ENCODE results near the gene CDK5R2.

Gene CDK5R2

DNA sequence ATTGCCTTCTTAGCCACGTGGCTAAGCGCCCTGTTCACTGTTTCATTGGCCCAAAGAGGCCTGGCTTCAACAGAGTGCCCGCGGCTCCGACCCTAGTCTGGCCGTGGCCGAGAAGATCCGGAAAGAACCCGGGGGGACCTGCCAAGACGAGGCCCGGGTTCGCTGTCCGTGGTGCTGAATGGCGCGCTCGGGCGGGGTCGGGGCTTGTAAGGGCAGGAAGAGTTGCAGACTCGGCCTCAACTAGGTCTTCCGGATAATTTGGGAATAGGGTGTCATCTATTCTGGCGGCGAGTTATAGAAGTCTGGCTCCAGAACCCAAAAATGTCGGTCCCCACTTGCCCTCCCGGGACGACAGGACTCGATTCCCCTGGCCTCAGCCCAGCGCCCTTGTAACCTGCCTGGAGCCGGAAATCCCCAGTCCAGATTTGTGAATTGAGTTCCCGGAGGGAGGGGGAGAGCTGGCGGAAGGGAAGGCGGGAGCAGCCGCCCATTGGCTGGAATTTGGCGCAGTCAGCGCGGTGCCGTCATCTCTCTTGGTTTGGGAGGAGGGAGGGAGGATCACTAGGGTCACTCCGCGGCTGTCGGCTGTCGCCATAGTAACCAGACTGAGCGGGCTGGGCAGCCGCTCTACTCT lies 3.5 kb downstream of the CDK5R2 start:
- peak; percentile 72 for DNase-seq

DNA sequence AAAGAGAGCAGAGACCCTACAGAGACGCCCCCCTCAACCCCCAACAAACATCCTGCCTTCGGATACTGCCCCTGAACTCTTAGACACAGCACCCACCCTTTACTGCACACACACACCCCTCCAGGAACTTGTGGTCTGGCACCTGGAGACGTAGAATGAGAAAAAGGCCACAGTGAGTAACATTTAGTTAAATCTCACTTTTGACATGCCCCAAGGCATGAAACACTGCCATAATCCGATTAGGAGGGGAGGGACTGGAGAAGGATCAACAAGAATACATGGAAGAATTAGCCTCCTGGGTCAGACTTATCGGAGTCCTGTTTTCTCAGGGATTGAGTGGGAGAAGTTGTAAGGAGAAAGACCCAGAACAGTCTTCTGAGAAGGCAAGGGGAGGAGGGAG lies 4.1 kb downstream of the CDK5R2 start:
- no peak for DNase-seq

DNA sequence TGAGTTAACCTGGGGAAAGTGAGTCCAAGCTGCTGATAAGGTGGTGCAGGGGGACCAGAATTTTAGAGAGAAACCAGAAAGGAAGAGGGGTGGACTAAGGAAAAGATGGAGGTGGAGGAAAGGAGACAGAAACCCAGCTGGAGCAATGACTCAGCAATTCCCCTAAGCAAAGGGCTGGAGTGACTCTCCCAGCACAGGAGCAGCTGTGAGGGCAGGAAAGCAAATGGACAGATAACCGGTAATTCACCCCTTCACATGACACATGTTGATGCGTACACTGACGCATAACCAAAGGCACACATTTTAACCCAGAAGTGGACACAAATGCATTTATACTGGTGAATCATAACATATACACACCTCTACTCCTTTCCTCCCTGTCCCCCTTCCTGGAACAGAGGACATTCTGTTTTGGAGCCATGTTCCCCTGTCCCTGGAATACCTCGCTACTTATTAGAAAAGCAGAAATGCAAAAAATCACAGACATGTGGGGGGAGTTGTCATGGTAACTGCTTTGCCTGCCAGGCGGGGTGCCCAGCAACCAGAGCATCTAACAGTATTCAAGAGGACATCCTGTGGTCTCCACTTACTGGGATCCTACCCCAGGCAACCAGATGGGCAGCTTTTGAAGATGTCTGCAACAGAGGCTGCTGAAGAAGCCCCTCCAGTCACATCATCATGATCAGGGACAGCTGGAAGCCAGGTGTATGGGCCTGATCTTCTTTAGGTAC lies 4.7 kb downstream of the CDK5R2 start:
- DNase-seq: no peak

DNA sequence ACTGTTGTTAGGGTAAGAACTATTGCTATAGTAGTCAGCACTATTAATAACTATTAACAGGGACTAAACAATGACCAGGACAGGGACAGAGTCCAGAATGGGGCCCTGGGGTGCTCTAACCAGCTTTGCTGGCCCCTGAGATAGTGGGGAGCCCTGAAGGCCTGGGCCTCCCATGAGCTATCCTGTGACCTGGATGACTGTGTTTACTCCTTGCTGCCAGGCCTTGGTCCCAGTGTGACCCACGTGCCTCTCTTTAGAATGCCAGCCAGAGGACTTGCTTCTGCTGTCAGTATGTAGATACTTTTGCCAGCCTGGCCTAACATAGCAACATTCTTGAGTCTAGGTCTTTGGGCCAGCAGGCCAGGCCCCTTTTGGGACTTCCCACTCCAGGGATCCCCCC lies 11.4 kb downstream of the CDK5R2 start:
- no peak for DNase-seq

DNA sequence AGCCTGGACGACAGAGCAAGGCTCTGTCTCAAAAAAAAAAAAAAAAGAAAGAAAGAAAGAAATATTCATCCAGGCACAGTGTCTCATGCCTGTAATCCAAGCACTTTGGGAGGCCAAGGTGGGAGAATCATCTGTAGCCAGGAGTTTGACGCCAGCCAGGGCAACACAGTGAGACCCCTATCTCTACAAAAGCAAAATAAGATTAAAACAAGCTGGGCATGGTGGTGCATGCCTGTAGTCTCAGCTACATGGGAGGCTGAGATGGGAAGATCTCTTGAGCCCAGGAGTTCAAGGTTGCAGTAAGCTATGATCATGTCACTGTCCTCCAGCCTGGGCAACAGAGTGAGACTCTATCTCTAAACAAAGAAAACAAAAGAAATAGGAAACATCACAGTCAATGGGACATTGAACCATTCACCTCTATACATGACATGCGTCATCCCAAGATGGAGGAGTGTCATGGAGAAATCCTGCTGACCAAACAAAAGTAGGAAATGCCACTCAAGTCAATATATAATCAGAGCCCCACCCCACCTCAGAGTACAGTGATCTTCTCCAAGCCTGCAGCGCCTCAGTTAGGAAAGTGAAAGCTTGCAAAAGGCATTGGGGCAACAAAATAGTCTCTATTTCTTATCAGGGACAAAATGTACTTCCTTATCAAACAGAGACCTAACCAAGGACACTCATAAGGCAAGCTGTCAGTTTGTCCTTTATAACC lies 15.8 kb downstream of the CDK5R2 start:
- DNase-seq: no peak

DNA sequence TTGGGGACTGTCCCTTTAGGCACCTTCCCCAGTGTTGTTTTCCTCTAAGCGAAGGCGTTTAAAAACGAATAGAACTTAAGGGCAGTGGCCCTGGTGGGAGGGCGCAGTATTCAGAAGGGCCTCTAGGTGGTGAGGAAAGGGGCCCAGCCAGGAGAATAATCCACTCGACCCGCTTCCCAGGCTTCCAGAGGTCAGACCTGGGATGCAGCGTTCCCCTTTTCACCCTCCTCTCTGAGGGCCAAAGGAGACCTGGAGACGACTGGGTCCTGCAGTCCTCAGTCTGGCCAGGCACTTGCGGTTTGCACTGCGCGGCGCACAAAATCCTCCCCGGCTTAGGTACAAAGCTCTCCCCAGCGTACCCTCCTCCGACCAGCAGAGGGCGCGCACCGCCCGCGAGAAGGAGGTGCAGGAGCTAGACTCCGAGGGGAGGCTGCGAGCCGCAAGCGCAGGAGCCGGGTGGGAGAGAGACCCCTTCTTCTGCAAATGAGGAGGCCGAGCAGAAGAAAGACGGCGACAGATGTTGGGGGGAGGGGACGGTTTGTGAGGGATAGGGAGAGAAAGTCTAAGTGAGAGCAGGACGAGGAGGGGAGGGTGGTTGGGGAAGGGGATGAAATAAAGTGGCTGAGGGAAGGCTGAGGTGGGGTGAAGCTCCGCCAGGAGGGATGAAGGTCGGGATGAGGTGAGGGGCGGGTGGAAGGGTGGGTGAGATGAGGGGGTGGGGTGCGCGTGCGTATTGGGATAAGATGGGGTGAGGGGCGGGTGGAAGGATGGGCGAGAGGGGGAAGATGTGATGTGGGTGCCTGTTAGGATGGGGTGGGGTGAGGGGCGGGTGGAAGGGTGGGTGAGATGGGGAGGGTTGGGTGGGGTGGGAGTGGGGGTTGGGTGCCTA lies 20.6 kb downstream of the CDK5R2 start:
- DNase-seq: peak; percentile 92

DNA sequence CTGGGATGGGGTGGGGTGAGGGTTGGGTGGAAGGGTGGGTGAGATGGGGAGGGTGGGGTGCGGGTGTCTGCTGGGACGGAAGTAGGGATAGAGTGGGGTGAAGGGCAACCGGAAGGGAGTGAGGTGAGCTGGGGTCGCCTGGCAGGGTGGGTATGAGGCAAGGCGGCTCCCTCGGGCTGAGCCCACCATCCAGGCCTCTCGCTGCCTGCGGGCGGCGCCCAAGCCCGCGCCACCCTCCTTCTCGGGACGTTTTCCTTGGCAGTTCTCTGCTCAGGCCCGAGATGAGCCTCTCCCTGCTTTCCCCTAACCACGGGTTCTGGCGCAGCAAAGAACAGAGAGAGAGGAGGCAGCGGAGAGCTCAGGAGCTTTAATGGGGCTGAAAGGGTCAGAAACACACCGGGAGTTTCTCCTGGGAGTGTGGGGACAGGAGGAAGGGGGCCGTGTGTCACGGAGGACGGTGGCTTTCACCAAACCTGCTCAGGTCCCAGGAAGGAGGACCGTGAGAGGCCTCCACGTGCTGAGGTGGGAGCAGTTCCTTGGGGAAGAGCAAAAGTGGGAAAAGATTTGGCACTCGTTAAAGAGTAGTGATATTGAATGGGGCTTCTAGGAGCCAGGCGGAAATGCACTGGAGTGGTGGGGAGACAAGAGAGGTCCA lies 21.4 kb downstream of the CDK5R2 start:
- DNase-seq: no peak

DNA sequence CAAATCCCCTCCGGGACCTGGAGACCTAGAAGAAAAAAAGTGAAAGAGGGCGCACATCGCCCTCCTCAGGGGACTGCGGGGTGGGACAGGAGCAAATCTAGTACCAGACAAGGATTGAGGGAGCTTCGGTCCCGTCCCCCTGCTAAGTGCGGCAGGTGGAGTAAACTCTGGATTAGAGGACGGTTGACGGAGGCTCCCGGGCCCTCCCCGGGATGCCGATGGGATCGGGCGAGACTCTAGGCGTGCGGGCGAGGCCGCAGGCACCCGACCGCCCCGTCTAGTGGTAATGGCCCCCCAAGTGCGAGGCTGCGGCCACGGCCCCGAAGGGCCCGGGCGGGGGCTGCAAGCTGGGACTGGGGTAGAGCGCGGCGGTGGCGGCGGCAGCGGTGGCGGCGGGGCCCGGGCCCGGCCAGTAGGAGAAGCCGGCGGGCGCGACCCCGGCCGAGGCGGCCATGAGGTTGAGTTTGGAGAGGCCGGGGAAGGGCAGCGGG lies 22.0 kb downstream of the CDK5R2 start:
- no peak for DNase-seq

DNA sequence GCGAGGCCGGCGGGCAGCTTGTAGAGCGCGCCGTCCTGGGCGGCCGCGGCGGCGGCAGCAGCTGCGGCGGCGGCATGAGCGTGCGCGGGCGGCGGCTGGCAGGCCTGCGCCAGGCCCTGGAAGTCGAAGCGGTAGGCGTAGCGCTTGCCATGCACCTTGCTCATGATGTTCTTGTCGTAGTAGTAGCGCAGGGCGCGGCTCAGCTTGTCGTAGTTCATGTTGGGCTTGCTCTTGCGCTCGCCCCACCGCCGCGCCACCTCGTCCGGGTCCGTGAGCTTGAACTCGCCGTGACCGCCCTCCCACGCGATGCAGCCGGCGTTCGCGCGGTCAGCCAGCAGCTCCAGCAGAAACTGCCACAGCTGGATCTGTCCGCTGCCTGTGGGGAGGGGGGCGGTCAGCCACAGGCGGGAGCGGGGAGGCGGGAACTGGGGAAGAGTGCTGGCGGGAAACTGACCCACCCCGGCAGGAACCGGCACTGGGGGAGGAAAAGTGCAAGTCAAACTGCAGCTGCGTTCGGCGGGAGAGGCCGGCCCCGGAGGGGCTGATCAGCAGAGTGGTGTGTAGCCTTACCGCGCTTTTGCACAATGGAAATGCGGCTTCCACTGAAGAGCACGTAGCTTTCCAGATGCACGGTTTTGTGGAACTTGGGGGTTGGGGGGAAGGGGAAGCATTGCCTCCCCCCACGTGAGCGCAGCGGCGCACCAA lies 22.6 kb downstream of the CDK5R2 start:
- peak; percentile 59 for DNase-seq

DNA sequence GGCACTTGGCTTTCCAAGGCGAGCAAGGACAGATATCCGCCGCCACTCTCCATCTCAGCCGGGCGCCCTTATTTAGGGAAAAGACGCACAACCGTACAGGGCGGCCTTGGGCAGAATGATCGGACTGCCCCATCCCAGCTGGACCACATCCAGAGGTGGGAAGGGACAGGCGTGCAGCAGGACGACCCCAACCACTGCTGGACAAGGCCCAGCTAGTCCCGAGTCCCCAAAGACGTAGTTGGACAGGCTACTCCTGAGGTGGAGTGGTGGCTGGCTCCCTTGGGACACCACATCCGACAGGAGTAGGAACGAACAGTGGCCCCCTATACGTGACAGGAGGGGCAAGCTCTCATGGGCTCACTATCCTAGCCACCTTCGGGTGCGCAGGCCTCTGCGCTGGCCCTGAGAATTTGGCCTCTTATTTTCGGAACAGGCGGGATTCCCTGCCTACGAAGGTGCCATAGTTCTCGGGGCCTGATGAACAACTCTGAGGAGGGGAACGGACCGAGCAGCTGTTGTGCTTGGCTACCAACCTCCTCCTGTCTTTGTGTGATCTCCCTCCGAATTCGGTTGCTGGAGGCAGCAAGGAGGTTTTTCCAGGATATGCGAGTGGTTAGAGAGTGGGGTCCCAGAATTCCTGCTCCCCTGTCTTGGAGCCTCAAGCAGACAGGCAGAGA lies 23.3 kb downstream of the CDK5R2 start:
- DNase-seq: no peak

DNA sequence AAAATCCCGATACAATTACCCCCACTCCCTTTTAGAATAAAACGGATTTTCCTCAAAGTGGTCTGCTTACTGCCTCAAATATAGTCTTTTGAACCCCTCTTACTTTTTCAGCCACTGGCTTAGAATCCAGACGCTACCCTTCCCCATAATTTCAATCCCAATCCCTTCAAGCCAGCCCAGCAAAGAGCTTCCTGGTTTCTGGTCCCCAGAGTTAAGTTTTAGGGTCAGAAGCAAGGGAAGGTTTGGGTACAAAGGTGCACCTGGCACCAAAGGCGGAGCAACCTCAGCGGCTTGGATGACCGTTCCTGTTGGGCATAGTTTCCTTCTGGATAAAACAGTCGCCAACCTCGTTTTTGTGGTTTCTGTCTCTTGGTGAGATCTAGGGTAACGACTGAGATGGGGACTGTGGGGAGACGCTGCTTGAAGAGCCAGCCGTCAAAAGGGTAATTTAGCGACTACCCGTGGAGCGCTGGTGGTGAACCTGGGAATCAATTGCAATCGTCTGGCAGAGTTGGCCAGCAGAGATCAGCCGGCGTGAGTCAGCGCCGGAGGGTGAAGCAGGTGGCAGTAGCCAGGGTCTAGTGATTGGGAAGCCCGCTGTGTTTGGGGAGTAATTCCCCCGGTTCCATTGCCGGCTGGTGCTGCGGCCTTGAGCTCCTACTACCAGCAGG lies 23.9 kb downstream of the CDK5R2 start:
- DNase-seq: peak; percentile 31

DNA sequence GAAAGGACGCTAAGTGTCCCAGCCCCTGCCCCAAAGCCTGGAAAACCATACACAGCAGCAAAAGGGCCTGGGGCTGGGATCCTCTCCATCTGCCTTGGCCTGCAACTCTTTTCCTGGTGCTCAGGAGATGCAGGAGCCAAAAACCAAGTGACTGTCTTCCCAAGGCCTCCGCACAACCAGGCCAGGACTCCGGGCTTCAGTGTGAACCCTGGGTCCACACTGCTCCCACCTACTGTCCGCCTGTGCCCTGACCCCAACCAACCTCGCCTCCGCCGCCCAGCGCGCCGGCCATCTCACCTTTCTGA lies 24.4 kb downstream of the CDK5R2 start:
- DNase-seq: no peak

DNA sequence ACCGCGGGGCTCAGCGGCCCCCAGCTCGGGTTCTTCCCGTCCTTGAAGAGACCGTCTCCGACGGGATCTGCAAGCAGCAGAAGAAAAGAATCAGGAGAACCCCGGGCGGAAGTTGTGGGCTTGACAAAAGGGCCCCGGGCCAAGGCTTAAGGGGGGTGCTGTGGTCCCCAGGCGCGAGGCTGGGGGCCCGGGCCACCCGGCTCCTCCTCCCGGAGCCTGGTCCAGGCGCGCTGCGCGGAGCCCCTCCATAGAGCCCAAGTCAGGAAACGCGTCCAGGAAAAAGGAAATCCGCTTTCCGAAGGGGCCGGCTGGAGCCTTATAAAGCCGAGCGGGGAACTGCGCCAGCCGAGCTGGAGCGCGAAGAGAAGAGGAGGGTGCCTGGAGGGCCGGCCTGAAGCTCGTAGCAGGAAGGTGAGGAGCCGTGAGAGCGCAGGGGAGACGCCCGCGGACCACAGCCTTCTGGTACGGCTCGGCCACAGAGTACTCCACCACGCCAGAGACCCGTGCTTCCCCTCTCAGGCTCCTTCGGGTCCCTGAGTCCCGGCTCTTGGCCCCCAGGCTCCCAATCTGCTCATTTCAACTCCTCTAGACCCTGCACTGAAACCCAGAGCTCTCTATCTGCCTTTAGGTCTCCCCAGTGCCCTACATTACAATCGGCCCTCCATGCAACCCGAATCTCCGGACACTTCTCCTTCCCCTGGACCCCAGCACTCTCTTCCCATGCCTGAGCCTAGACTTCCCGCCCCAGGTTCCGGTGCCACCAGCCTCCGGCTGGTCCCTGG lies 25.0 kb downstream of the CDK5R2 start:
- no peak for DNase-seq

DNA sequence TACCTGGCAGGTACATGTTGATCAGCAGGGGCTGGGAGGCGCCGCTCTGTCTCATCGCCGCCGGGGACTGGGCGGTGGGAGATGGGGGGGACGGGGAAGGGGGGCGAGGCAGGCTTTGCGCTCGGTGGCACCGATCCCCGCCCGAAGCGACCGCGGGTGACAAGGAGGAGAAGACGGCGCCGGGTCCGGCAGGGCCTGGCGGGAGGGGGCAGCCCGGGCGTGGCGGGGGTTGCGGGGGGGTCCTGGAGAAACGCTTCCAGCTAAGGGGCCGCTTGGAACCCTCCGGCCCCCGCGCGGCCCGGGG lies 25.5 kb downstream of the CDK5R2 start, which contains the start of gene FEV:
Gene FEV, minus strand, starts transcription at position 164 of the 304 bp plus-strand sequence. Its CDS starts 109 bp downstream, at position 55.
- DNase-seq: no peak

DNA sequence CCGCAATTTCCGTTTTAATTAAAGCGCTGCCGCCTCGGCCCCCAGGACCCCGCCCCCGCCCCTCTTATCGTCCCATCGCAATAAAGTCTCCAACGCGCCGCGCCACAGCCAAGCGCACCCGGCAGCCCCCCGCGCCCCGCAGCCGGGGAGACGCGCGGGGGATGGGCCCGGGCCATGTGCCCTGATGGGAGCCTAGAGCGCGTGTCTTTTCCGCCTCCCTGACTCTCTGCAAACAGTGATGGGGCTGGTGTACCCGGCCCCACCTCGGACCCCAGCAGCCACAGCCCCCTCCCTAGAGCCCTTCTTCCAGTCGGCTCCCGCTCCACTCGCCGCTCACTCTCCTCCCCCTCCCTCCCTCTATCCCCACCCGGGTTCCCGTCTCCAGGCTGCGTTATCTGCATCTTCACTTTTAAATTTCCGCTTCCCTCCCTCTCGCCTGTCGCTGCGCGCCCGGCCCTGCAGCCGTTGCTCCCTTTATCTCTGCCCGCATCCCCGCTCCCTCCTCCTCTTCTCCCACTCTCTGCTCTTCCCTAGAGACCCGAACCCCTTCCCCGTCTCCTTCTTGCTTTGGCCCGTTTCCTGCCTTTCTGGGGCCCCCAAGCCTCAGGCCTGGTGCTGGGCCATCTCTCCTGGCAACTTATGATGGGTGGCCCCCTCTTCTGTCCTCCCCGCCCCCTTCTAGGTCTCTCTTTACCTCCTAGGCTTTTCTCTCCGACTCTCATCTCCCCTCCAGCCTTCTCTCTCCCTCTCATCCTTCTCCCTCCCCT lies 26.0 kb downstream of the CDK5R2 start:
- DNase-seq: no peak

DNA sequence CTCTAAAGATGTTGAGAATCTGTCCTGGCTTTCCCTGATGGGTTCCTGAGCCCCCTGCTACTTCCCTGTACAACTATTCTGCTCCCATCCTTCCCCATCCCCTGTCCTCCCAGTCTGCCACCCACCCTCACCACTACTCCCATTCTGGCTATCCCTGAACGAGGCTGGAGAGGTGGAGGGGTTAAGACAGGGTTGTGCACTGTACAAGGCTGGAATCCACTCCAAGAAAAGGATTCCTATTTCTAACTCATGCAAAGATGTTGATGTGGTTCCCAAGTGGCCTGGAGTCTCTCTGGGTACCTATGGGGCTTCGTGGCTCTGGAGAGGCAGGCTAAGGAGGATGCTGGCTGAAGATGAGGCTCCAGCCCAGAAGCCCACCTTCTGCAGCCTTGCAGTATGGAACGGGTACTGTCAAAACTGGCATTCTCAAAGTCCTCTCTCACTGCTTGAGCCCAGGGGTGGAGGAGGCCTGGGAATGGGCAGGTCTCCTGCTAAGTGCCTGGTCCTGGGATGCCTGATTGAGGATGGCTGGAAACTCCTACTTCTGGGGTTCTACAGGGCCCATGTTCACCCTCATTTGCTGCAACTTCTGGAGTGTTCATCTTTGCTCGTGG lies 26.8 kb downstream of the CDK5R2 start:
- DNase-seq: no peak

DNA sequence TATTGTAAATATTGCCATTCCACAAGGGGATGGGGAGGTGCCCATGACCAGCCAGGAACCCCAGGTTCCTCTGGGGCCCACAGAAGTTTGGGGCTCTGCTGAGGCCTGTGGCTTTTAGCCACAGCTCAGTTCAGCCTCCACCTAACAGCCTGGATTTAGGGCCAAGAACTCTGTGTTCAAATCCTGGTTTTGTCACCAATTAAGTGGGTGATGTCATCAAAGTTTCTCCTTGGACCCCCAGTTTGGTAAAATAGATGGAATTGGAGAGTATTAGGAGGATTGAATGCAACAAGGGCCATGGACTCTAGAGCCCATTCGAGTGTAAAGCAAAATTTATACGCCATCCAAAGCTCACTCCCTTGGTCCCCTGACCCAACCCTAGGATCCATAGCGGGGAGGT lies 28.7 kb downstream of the CDK5R2 start:
- DNase-seq: no peak

DNA sequence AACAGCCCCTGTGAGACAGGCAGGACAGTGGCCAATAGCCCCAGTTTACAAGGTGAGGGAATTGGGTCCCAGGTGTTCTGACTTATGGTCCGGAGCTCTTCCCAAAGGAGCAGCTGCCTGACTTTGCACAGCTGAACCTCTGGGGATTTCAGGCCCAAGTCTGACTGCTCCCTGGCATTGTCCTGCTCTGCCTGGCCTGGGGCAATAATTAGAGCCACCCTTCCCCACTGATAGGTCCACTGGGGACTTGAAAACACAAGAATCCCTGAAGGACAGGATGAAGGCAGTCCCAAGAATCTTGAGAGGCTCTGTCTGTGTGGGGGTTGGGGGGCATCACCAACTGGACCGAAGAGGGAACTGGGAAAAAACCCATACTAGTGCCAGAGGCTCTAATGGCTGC lies 29.2 kb downstream of the CDK5R2 start:
- DNase-seq: no peak

DNA sequence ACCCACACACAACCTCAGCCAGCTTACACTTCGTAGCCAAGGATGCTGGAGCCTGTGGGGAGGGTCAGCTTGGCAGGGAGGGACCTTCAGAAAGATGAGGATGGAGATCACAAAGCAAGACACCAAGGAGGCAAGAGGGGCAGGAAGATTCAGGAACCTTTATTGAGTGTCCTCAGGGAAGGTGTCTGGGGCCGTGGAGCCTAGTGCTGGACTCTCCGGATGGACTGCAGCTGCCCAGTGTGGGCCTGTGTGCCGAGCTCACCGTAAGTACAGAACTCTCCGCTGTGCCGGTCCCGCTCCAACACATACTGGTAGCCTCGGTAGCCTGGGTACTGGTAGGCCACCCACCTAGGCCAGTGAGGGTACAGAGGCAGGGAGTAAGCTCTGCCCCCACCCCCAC lies 30.6 kb downstream of the CDK5R2 start:
- DNase-seq: no peak

Measured in activated CD4-positive, alpha-beta T cell treated with anti-CD3 and anti-CD28 coated beads for 48 hours (primary cell).